Gastroesophageal sphincter (tissue), 4 donors: ENCODE measurements around the gene ARHGAP9. TPM values are rescaled to one million over a fixed set of nuclear protein-coding genes. Genes with fewer than 3 reads are reported as not detected.

ENCODE experiments used
- ATAC-seq: fragments of 150-250 bp; one replicate; pipeline ENCODE4 v1.9.1; 2016; ENCODE audit warnings: mild to moderate bottlenecking, moderate library complexity
- H3K27ac ChIP-seq, 4 donors: fragments of 200-600 bp; sonication (generic) in 3 of 4; 1 replicate in 3 of 4; 2 replicates in 1 of 4; pipeline ENCODE4 v1.5.1; 2016 to 2019
- H3K27me3 ChIP-seq: fragments of 200-600 bp; sonication (generic); one replicate; pipeline ENCODE4 v1.5.1; 2019
- H3K36me3 ChIP-seq, 2 donors: fragments of 200-600 bp; sonication (generic); one replicate each; pipeline ENCODE4 v1.5.1; 2019; ENCODE audit warnings: control low read depth in 1 of 2
- H3K4me1 ChIP-seq, 3 donors: fragments of 200-600 bp; sonication (generic); 1 replicate in 2 of 3; 2 replicates in 1 of 3; pipeline ENCODE4 v1.5.1; 2016 to 2019; ENCODE audit warnings: control low read depth in 2 of 3
- H3K4me3 ChIP-seq, 2 donors: fragments of 200-600 bp; sonication (generic); one replicate each; pipeline ENCODE4 v1.5.1; 2019; ENCODE audit warnings: mild to moderate bottlenecking in 1 of 2, moderate library complexity in 1 of 2
- H3K9me3 ChIP-seq, 3 donors: fragments of 200-600 bp; sonication (generic); one replicate each; pipeline ENCODE4 v1.5.1; 2017 to 2019; ENCODE audit warnings: control low read depth in 2 of 3
- CTCF ChIP-seq, 4 experiments: fragments of 200-600 bp in 2 of 4; fragments of 450-650 bp in 2 of 4; sonication (generic) in 1 of 4; IDR thresholded peaks; one replicate each; pipeline ENCODE4 v1.5.1; 2017 to 2019; ENCODE audit warnings: antibody characterized with exemption in 4 of 4, mild to moderate bottlenecking in 2 of 4, moderate library complexity in 2 of 4
- EP300 ChIP-seq: sonication (generic); formaldehyde crosslinking; IDR thresholded peaks from one replicate; pipeline ENCODE4 v1.6.1; 2017; ENCODE audit warnings: antibody characterized with exemption, mild to moderate bottlenecking
- POLR2A ChIP-seq, 2 donors: fragments of 450-650 bp; IDR thresholded peaks; one replicate each; pipeline ENCODE4 v1.6.1; 2017; ENCODE audit warnings: antibody characterized with exemption in 2 of 2, mild to moderate bottlenecking in 2 of 2, moderate library complexity in 1 of 2
- POLR2AphosphoS5 ChIP-seq: sonication (generic); formaldehyde crosslinking; IDR thresholded peaks from one replicate; pipeline ENCODE4 v1.6.1; 2017; ENCODE audit warnings: antibody characterized with exemption
- WGBS, 2 donors: methylation state at CpG; one replicate each; pipeline ENCODE4 v1.1.5; 2018; ENCODE audit warnings: low coverage in 1 of 2; 5-methylcytosine and 5-hydroxymethylcytosine counted together
- total RNA-seq, 4 donors: library from RNA; depleted of rRNA; stranded (reverse); fragments of >200 nt; gene quantifications; one replicate each; pipeline ENCODE4 v1.1.0, GENCODE V29; 2016

The ARHGAP9 gene
- total RNA-seq, 4 donors from 2014 or later, result 5.6 to 13.1 (median 8.9) TPM

GRCh38 chr12:57487597-57488401, 8.1 kb upstream of the ARHGAP9 start, which contains the start of gene MARS1:
Gene MARS1, plus strand, starts transcription at chr12:57488068. Its CDS starts 23 bp downstream, at chr12:57488091.
- peak within 1 kb of the TSS; percentile 47 to 88 (median 84) for H3K27ac ChIP-seq
- 0% methylated on average over 5 to 13 of the region's 47 CpGs for WGBS, 2 donors
- peak within 1 kb of the TSS; percentile 70 to 94 for H3K4me3 ChIP-seq
- peaks cover 0 to 39% of the 10 kb centered on the region in 2 donors for H3K36me3 ChIP-seq
- H3K27me3 ChIP-seq, result peaks cover 6% of the 10 kb centered on the region
- H3K4me1 ChIP-seq, result peaks cover 4 to 21% (median 8%) of the 10 kb centered on the region in 3 donors
- peak; percentile 99 for ATAC-seq
- H3K9me3 ChIP-seq, result no peaks in the 10 kb centered on the region
- TF ChIP-seq POLR2A (IDR thresholded peaks at IDR 0.05), result peak; percentile 41 to 53
- peak in 1 of 4 experiments; percentile 20 for TF ChIP-seq CTCF (IDR thresholded peaks at IDR 0.05)
- no peak for TF ChIP-seq EP300
- TF ChIP-seq POLR2AphosphoS5, result peak; percentile 82

GRCh38 chr12:57487055-57487596, 7.5 kb upstream of the ARHGAP9 start:
- H3K27ac ChIP-seq, result peak overlapping the region in 2 of 4 donors; percentile 83 to 85

GRCh38 chr12:57485695-57486094, 6.0 kb upstream of the ARHGAP9 start:
- H3K4me3 ChIP-seq, result no peak overlapping the region
- ATAC-seq, result no peak
- TF ChIP-seq EP300 (no peak), CTCF (IDR thresholded peaks at IDR 0.05) (no peak), POLR2AphosphoS5 (no peak), POLR2A (IDR thresholded peaks at IDR 0.05) (no peak)
- peaks cover 4 to 21% (median 8%) of the 10 kb centered on the region in 3 donors for H3K4me1 ChIP-seq
- no peaks in the 10 kb centered on the region for H3K9me3 ChIP-seq
- H3K27me3 ChIP-seq, result peaks cover 27% of the 10 kb centered on the region
- peaks cover 0 to 18% of the 10 kb centered on the region in 2 donors for H3K36me3 ChIP-seq
- H3K27ac ChIP-seq, result no peak overlapping the region

More at GRCh38 chr12:57487055-57487596, 7.5 kb upstream of the ARHGAP9 start:
- Histone ChIP-seq H3K27me3 (peaks cover 13% of the 10 kb centered on the region), H3K9me3 (no peaks in the 10 kb centered on the region), H3K36me3 (peaks cover 0 to 32% of the 10 kb centered on the region in 2 donors), H3K4me1 (peaks cover 4 to 21% (median 8%) of the 10 kb centered on the region in 3 donors), H3K4me3 (peak overlapping the region; percentile 70 to 94)
- 80 to 97% methylated on average over 1 to 15 of the region's 27 CpGs for WGBS, 2 donors
- ATAC-seq, result no peak
- no peak for TF ChIP-seq CTCF (IDR thresholded peaks at IDR 0.05)
- no peak for TF ChIP-seq EP300
- TF ChIP-seq POLR2A (IDR thresholded peaks at IDR 0.05), result no peak

- Histone ChIP-seq H3K27me3 (peaks cover 47% of the 10 kb centered on the region), H3K36me3 (no peaks in the 10 kb centered on the region), H3K4me1 (peaks cover 0 to 8% (median under 1%) of the 10 kb centered on the region in 3 donors), H3K27ac (no peak overlapping the region), H3K4me3 (no peak overlapping the region), H3K9me3 (no peaks in the 10 kb centered on the region)
- TF ChIP-seq CTCF (IDR thresholded peaks at IDR 0.05), result no peak
- TF ChIP-seq EP300, result no peak
- no peak for TF ChIP-seq POLR2A (IDR thresholded peaks at IDR 0.05)
- TF ChIP-seq POLR2AphosphoS5, result no peak
- 57% methylated on average over 4 of the region's 5 CpGs; no CpG with 5 or more reads in 1 of the 2 donors for WGBS, 2 donors
- no peak for ATAC-seq
These were observed 3.8 kb upstream of the ARHGAP9 start for GRCh38 chr12:57483466-57483865.
